ENCODE data around the gene DSCAML1.

DSCAML1 gene

DNA sequence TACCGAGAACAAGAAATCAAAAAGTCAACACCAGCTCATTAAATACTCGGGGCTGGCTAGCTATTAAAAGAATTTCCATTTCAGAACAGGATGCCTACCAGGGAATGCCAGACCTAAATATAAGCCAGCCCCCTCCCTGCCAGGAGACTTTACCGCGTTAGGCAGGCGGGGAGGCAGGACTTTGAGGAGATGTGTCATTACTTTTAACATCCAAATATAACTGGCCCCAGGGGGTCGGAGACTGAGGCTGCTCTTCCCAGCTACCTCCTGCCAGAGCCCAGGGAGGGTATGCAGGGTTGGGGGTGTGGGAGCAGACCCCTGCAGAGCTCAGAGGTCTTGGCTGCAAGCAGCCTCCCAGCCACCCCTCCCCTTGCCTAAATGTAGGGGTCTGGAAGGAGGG, 183.5 kb downstream of the DSCAML1 start:
- TF ChIP-seq TAF1 (IDR thresholded peaks at IDR 0.05; ENCODE audit: borderline replicate concordance, insufficient read depth, low read length) (no peak), POLR2AphosphoS5 (IDR thresholded peaks at IDR 0.05; ENCODE audit: low read depth, low read length) (no peak), FOXP2 (optimal IDR thresholded peaks at IDR 0.05; ENCODE audit: borderline replicate concordance, extremely low read depth, extremely low read length, insufficient read depth) (no peak), SIN3A (IDR thresholded peaks at IDR 0.05; ENCODE audit: borderline replicate concordance, insufficient read depth, low read length) (no peak)
- TF ChIP-seq, protein P1, sequence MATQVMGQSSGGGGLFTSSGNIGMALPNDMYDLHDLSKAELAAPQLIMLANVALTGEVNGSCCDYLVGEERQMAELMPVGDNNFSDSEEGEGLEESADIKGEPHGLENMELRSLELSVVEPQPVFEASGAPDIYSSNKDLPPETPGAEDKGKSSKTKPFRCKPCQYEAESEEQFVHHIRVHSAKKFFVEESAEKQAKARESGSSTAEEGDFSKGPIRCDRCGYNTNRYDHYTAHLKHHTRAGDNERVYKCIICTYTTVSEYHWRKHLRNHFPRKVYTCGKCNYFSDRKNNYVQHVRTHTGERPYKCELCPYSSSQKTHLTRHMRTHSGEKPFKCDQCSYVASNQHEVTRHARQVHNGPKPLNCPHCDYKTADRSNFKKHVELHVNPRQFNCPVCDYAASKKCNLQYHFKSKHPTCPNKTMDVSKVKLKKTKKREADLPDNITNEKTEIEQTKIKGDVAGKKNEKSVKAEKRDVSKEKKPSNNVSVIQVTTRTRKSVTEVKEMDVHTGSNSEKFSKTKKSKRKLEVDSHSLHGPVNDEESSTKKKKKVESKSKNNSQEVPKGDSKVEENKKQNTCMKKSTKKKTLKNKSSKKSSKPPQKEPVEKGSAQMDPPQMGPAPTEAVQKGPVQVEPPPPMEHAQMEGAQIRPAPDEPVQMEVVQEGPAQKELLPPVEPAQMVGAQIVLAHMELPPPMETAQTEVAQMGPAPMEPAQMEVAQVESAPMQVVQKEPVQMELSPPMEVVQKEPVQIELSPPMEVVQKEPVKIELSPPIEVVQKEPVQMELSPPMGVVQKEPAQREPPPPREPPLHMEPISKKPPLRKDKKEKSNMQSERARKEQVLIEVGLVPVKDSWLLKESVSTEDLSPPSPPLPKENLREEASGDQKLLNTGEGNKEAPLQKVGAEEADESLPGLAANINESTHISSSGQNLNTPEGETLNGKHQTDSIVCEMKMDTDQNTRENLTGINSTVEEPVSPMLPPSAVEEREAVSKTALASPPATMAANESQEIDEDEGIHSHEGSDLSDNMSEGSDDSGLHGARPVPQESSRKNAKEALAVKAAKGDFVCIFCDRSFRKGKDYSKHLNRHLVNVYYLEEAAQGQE (IDR thresholded peaks at IDR 0.05; ENCODE audit: insufficient read depth in 1 of 2, low read depth in 2 of 2, low read length in 2 of 2): no peak

DNA sequence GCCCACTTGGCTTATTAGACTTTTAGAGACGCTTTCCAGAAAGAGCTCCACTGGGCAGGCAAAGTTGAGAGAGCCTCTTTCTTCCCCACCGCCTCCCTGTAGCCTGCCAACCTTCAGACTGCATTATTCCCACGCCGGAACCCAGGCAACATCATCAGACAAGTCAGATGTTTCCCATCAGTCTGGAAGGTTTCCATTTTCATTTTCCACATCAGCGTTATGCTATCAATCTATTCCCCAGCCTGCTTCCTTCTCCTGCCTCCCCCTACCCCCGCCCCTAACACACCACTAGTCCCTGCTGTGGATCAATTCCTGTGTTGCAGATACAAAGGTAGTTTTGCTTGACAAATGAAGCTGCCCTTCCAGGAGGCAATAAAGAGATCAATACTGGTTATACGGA, 184.8 kb downstream of the DSCAML1 start:
- TF ChIP-seq SIN3A (IDR thresholded peaks at IDR 0.05; ENCODE audit: borderline replicate concordance, insufficient read depth, low read length) (no peak), TAF1 (IDR thresholded peaks at IDR 0.05; ENCODE audit: borderline replicate concordance, insufficient read depth, low read length) (no peak), POLR2AphosphoS5 (IDR thresholded peaks at IDR 0.05; ENCODE audit: low read depth, low read length) (no peak), FOXP2 (optimal IDR thresholded peaks at IDR 0.05; ENCODE audit: borderline replicate concordance, extremely low read depth, extremely low read length, insufficient read depth) (no peak)
- TF ChIP-seq, protein P1 (IDR thresholded peaks at IDR 0.05; ENCODE audit: insufficient read depth in 1 of 2, low read depth in 2 of 2, low read length in 2 of 2): no peak

GRCh38 chr11:117610901-117611300, 186.1 kb downstream of the DSCAML1 start:
- TF ChIP-seq SIN3A (IDR thresholded peaks at IDR 0.05; ENCODE audit: borderline replicate concordance, insufficient read depth, low read length) (no peak), POLR2AphosphoS5 (IDR thresholded peaks at IDR 0.05; ENCODE audit: low read depth, low read length) (no peak), TAF1 (IDR thresholded peaks at IDR 0.05; ENCODE audit: borderline replicate concordance, insufficient read depth, low read length) (no peak), FOXP2 (optimal IDR thresholded peaks at IDR 0.05; ENCODE audit: borderline replicate concordance, extremely low read depth, extremely low read length, insufficient read depth) (no peak)
- TF ChIP-seq, protein P1 (IDR thresholded peaks at IDR 0.05; ENCODE audit: insufficient read depth in 1 of 2, low read depth in 2 of 2, low read length in 2 of 2): no peak

DNA sequence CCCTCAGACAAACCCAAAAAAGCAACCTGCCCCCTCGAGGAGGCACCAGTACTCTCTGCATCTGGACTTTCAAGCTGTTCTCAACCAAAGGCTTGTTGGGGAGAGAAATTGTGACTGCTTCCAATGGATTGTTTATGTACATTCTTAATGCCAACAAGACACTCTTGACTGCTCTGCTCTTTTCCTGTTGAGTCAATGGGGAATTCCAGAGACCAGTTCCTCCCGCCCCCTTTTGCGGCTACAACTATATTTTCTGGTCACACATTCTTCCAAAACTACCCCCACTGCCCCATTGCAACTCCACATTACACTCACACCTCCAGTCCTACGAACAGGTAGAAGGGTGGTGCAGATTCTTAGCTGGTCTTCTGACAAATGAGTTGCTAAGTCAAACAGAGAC, 187.0 kb downstream of the DSCAML1 start:
- TF ChIP-seq TAF1 (IDR thresholded peaks at IDR 0.05; ENCODE audit: borderline replicate concordance, insufficient read depth, low read length) (no peak), POLR2AphosphoS5 (IDR thresholded peaks at IDR 0.05; ENCODE audit: low read depth, low read length) (no peak), SIN3A (IDR thresholded peaks at IDR 0.05; ENCODE audit: borderline replicate concordance, insufficient read depth, low read length) (no peak), FOXP2 (optimal IDR thresholded peaks at IDR 0.05; ENCODE audit: borderline replicate concordance, extremely low read depth, extremely low read length, insufficient read depth) (no peak)
- TF ChIP-seq, protein P1 (IDR thresholded peaks at IDR 0.05; ENCODE audit: insufficient read depth in 1 of 2, low read depth in 2 of 2, low read length in 2 of 2): no peak

DNA sequence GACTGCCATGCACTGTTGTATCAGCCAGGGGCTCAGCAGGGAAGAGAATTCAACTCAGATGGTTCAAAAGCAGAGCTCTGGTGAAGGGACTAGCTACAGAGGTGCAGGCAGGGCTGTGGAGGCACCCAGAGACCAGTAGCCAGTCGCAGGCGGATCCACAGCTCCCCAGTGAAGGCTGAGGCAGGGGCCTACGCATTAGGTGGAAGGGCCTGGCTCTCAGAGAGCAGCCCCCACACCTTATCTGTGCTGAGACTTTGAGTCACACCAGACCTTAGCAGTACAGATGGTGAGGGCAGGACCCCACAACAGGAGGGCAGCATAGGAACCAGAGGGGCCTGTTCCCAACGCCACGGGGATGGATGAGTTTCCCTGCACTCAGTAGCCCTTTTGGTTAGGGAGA, 189.6 kb downstream of the DSCAML1 start:
- TF ChIP-seq SIN3A (IDR thresholded peaks at IDR 0.05; ENCODE audit: borderline replicate concordance, insufficient read depth, low read length): no peak
- TF ChIP-seq TAF1 (IDR thresholded peaks at IDR 0.05; ENCODE audit: borderline replicate concordance, insufficient read depth, low read length): no peak
- TF ChIP-seq, protein P1 (IDR thresholded peaks at IDR 0.05; ENCODE audit: insufficient read depth in 1 of 2, low read depth in 2 of 2, low read length in 2 of 2): no peak
- TF ChIP-seq FOXP2 (optimal IDR thresholded peaks at IDR 0.05; ENCODE audit: borderline replicate concordance, extremely low read depth, extremely low read length, insufficient read depth): no peak
- no peak for TF ChIP-seq POLR2AphosphoS5 (IDR thresholded peaks at IDR 0.05; ENCODE audit: low read depth, low read length)
